ENCODE results near the gene TRIM40. TPM values are rescaled to one million over a fixed set of nuclear protein-coding genes. Genes with fewer than 3 reads are reported as not detected.

TRIM40 gene
- total RNA-seq, 1 experiment from 2014 or later, result not detected

- ChIA-PET POLR2A (no interaction called here), CTCF (no interaction called here)
- Mint-ChIP-seq H3K4me1 (ENCODE audit: low read depth, unreplicated experiment) (peaks cover 7% of the 10 kb centered on the region), H3K9me3 (ENCODE audit: unreplicated experiment) (no peaks in the 10 kb centered on the region), H3K27me3 (ENCODE audit: insufficient read depth, unreplicated experiment) (no peaks in the 10 kb centered on the region), H3K36me3 (ENCODE audit: insufficient read depth, unreplicated experiment) (no peaks in the 10 kb centered on the region), H3K27ac (ENCODE audit: unreplicated experiment) (no peak overlapping the region), H3K4me3 (ENCODE audit: unreplicated experiment) (no peak overlapping the region)
- BruUV-seq (replicated peaks), result no TSS peak
- Histone ChIP-seq H3K36me3 (ENCODE audit: control insufficient read depth, insufficient read depth, low read length) (no peaks in the 10 kb centered on the region), H3K27me3 (replicated peaks; ENCODE audit: control insufficient read depth, insufficient read depth, low read length) (no peaks in the 10 kb centered on the region), H3K4me3 (ENCODE audit: low read depth, low read length) (no peak overlapping the region), H3K4me1 (no peaks in the 10 kb centered on the region; the same call in 1 of the 2 replicates), H3K9me3 (no peaks in the 10 kb centered on the region)
- intact Hi-C loops (cut with micrococcal nuclease; ENCODE audit: unreplicated experiment), result no loop called here
- DNase-seq, result no peak
- TF ChIP-seq, protein P1, sequence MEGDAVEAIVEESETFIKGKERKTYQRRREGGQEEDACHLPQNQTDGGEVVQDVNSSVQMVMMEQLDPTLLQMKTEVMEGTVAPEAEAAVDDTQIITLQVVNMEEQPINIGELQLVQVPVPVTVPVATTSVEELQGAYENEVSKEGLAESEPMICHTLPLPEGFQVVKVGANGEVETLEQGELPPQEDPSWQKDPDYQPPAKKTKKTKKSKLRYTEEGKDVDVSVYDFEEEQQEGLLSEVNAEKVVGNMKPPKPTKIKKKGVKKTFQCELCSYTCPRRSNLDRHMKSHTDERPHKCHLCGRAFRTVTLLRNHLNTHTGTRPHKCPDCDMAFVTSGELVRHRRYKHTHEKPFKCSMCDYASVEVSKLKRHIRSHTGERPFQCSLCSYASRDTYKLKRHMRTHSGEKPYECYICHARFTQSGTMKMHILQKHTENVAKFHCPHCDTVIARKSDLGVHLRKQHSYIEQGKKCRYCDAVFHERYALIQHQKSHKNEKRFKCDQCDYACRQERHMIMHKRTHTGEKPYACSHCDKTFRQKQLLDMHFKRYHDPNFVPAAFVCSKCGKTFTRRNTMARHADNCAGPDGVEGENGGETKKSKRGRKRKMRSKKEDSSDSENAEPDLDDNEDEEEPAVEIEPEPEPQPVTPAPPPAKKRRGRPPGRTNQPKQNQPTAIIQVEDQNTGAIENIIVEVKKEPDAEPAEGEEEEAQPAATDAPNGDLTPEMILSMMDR (IDR thresholded peaks at IDR 0.05; ENCODE audit: insufficient read depth in 1 of 2, low read depth in 1 of 2, low read length in 1 of 2, severe bottlenecking in 1 of 2, unreplicated experiment in 1 of 2), result no peak
These were observed 21.6 kb downstream of the TRIM40 start for GRCh38 chr6:30157581-30157980.

DNA sequence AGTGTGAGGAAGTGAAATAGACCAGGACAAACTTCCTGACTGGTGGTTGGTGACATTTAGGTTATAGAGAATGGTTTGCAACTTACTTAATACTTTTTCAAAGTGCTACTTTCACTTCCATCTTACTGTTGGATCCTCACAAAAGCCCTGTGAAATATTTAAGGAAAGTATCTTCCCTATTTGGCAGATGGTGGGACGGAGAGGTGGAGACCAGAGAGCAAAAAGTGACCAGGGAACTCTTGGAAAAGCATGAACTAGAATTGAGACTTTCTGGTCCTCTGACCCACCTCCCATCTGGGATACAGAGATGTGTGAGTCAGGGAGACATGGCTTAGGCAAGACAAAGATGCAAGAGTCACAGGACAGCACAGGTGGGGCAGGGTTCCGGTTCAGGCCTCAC, 22.1 kb downstream of the TRIM40 start:
- DNase-seq, result no peak
- ChIA-PET CTCF (no interaction called here), POLR2A (no interaction called here)
- Histone ChIP-seq H3K4me3 (ENCODE audit: low read depth, low read length) (no peak overlapping the region), H3K4me1 (no peaks in the 10 kb centered on the region; the same call in 1 of the 2 replicates), H3K27me3 (replicated peaks; ENCODE audit: control insufficient read depth, insufficient read depth, low read length) (no peaks in the 10 kb centered on the region), H3K9me3 (no peaks in the 10 kb centered on the region), H3K36me3 (ENCODE audit: control insufficient read depth, insufficient read depth, low read length) (no peaks in the 10 kb centered on the region)
- Mint-ChIP-seq H3K9me3 (ENCODE audit: unreplicated experiment) (no peaks in the 10 kb centered on the region), H3K4me3 (ENCODE audit: unreplicated experiment) (no peak overlapping the region), H3K27ac (ENCODE audit: unreplicated experiment) (no peak overlapping the region), H3K4me1 (ENCODE audit: low read depth, unreplicated experiment) (peaks cover 7% of the 10 kb centered on the region), H3K36me3 (ENCODE audit: insufficient read depth, unreplicated experiment) (no peaks in the 10 kb centered on the region), H3K27me3 (ENCODE audit: insufficient read depth, unreplicated experiment) (no peaks in the 10 kb centered on the region)
- TF ChIP-seq, protein P1 (IDR thresholded peaks at IDR 0.05; ENCODE audit: insufficient read depth in 1 of 2, low read depth in 1 of 2, low read length in 1 of 2, severe bottlenecking in 1 of 2, unreplicated experiment in 1 of 2), result no peak
- no TSS peak for BruUV-seq (replicated peaks)
- intact Hi-C loops (cut with micrococcal nuclease; ENCODE audit: unreplicated experiment), result no loop called here

- no peaks in the 10 kb centered on the region for H3K36me3 ChIP-seq (ENCODE audit: control insufficient read depth, insufficient read depth, low read length)
- POLR2A ChIA-PET, result no interaction called here
- CTCF ChIA-PET, result no interaction called here
- H3K4me1 Mint-ChIP-seq (ENCODE audit: low read depth, unreplicated experiment), result peaks cover 7% of the 10 kb centered on the region
- H3K36me3 Mint-ChIP-seq (ENCODE audit: insufficient read depth, unreplicated experiment), result no peaks in the 10 kb centered on the region
- no peaks in the 10 kb centered on the region; the same call in 1 of the 2 replicates for H3K4me1 ChIP-seq
- no peak overlapping the region for H3K4me3 ChIP-seq (ENCODE audit: low read depth, low read length)
- no peaks in the 10 kb centered on the region for H3K27me3 Mint-ChIP-seq (ENCODE audit: insufficient read depth, unreplicated experiment)
- TF ChIP-seq, protein P1 (IDR thresholded peaks at IDR 0.05; ENCODE audit: insufficient read depth in 1 of 2, low read depth in 1 of 2, low read length in 1 of 2, severe bottlenecking in 1 of 2, unreplicated experiment in 1 of 2), result no peak
- no peak overlapping the region for H3K4me3 Mint-ChIP-seq (ENCODE audit: unreplicated experiment)
- H3K9me3 ChIP-seq, result no peaks in the 10 kb centered on the region
- no TSS peak for BruUV-seq (replicated peaks)
- no peak for DNase-seq
- intact Hi-C loops (cut with micrococcal nuclease; ENCODE audit: unreplicated experiment), result no loop called here
- no peak overlapping the region for H3K27ac Mint-ChIP-seq (ENCODE audit: unreplicated experiment)
- no peaks in the 10 kb centered on the region for H3K9me3 Mint-ChIP-seq (ENCODE audit: unreplicated experiment)
- no peaks in the 10 kb centered on the region for H3K27me3 ChIP-seq (replicated peaks; ENCODE audit: control insufficient read depth, insufficient read depth, low read length)
These were observed 22.6 kb downstream of the TRIM40 start for GRCh38 chr6:30158475-30159040.

All from Caco-2 (cell line).